HFF-Myc (cell line): ENCODE data around the gene ZFAND4.

Experiments
- DNase-seq: peaks from one replicate; pipeline ENCODE4 v3.0.0-alpha.2; 2011; ENCODE audit warnings: low read depth; ENCODE audit errors: extremely low read depth
- H3K4me3 ChIP-seq: replicated peaks from 2 replicates; pipeline ENCODE4 v1.5.1; 2011; ENCODE audit warnings: low read depth, mild to moderate bottlenecking, control low read depth, low read length
- CTCF ChIP-seq: IDR thresholded peaks from 2 replicates; pipeline ENCODE4 v1.5.1; 2012; ENCODE audit warnings: mild to moderate bottlenecking, low read depth, low read length, control low read depth; ENCODE audit errors: missing control alignments

Gene ZFAND4

GRCh38 chr10:45585131-45585530 is 87.4 kb downstream of the ZFAND4 start:
- no peak overlapping the region for H3K4me3 ChIP-seq
- TF ChIP-seq CTCF, result no peak
- no peak for DNase-seq

- DNase-seq, result no peak
- no peak for TF ChIP-seq CTCF
- H3K4me3 ChIP-seq, result no peak overlapping the region
Observed at GRCh38 chr10:45582386-45582781, 90.2 kb downstream of the ZFAND4 start.

- no peak for DNase-seq
- no peak overlapping the region for H3K4me3 ChIP-seq
- no peak for TF ChIP-seq CTCF
Observed at GRCh38 chr10:45581582-45582385, 90.8 kb downstream of the ZFAND4 start.

- H3K4me3 ChIP-seq, result no peak overlapping the region
- TF ChIP-seq CTCF, result no peak
- DNase-seq, result no peak
Observed at GRCh38 chr10:45581216-45581549, 91.4 kb downstream of the ZFAND4 start.

GRCh38 chr10:45580371-45581215 is 92.0 kb downstream of the ZFAND4 start:
- no peak for TF ChIP-seq CTCF
- DNase-seq, result no peak
- no peak overlapping the region for H3K4me3 ChIP-seq

GRCh38 chr10:45578384-45578971 is 94.1 kb downstream of the ZFAND4 start:
- TF ChIP-seq CTCF, result no peak
- H3K4me3 ChIP-seq, result no peak overlapping the region
- DNase-seq, result no peak
